SJCRH30 (cell line): ENCODE measurements around the gene EML6. TPM values are rescaled to one million over a fixed set of nuclear protein-coding genes. Genes with fewer than 3 reads are reported as not detected.

ENCODE experiments used
- DNase-seq, 2 experiments: peaks; one replicate each; pipeline ENCODE4 v3.0.0-alpha.2; 2015 to 2020
- H3K27ac ChIP-seq: fragments of 250-450 bp; sonication (Bioruptor Pico); 2 replicates; pipeline ENCODE4 v1.5.1; 2020; ENCODE audit warnings: mild to moderate bottlenecking, moderate library complexity
- H3K27me3 ChIP-seq: fragments of 250-450 bp; sonication (Bioruptor Pico); 2 replicates; pipeline ENCODE4 v1.5.1; 2020; ENCODE audit warnings: mild to moderate bottlenecking, moderate library complexity
- H3K36me3 ChIP-seq: fragments of 250-450 bp; sonication (Bioruptor Pico); 2 replicates; pipeline ENCODE4 v1.5.1; 2020; ENCODE audit warnings: mild to moderate bottlenecking, moderate library complexity
- H3K4me1 ChIP-seq: fragments of 250-450 bp; sonication (Bioruptor Pico); 2 replicates; pipeline ENCODE4 v1.5.1; 2020; ENCODE audit warnings: mild to moderate bottlenecking, moderate library complexity
- H3K4me3 ChIP-seq: fragments of 250-450 bp; sonication (Bioruptor Pico); 2 replicates; pipeline ENCODE4 v1.5.1; 2020; ENCODE audit warnings: mild to moderate bottlenecking, moderate library complexity
- H3K9me3 ChIP-seq: fragments of 250-450 bp; sonication (Bioruptor Pico); replicated peaks from 2 replicates; pipeline ENCODE4 v1.5.1; 2020; ENCODE audit warnings: mild to moderate bottlenecking, moderate library complexity
- total RNA-seq: library from RNA; depleted of rRNA; stranded (reverse); fragments of >200 nt; shearing (Covaris generic); gene quantifications from 2 replicates; pipeline ENCODE4 v1.2.3, GENCODE V29; 2014

The EML6 gene
- total RNA-seq, 1 experiment from 2014 or later: 1.0 TPM

DNA sequence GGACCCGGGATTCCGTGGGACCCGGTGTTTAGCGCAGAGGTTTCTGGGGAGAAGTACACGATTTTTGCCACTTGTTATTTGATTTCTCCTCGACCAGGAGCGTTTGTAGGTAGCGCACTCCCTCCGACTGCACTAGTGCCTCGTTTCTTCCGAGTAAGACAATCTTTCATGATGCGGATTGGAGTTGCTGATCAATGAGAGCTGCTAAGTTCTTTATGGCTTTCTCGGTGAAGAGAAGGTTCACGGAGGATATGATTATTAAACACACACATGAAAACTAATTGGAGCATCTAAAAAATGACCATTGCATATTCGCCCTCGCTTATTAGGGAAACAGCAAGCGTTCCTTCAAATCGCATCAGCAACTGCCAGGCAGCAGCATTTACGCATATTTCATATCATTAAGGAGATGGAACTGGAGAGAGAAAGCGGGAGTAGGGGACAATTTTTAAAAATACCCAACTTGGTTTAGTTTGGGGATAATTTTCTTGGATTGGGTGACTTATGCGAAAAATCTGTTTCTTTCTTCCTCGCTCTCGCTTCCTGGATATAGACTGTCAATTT is 616 bp downstream of the EML6 start:
- peak in 1 of 2 experiments; percentile 58 for DNase-seq
- Histone ChIP-seq H3K27me3 (0 out of 2 replicates have a peak, but pooled peaks cover 7% of the 10 kb centered on the region), H3K27ac (no peak overlapping the region; the same call in 1 of the 2 replicates)

DNA sequence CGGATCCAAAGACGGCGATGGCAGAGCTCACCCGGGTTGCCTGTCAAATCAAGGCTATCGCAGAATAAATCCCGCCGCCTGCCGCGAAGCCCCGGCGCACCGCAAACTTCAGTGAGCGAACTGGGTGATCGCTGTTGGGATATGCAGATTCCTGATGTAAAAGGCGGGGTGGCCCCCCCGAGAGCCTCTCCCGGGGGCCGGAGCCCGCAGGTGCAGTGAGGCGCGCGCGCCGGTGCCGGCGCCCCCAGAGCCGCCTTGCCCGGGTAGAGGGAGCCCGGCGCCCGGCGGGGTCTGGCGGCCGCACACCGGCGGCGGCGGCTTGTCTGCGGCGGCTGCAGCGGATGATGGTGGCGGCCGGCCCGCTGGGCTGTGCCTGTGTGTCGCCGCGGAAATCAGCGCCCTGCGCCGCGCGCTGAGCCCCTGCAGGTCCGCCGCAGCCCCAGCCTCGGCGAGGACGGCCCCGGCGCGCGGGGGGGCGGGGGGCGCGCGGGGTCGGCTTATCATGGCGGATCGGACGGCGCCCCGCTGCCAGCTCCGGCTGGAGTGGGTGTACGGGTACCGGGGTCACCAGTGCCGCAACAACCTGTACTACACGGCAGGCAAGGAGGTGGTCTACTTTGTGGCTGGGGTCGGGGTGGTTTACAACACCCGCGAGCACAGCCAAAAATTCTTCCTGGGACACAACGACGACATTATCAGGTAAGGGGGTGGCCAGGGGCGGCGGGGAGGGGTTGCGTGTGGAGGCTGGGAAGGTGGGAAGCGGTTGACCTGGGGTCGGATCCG is 1.3 kb downstream of the EML6 start:
- DNase-seq: peak; percentile 27 to 48
- no peaks in the 10 kb centered on the region for H3K4me1 ChIP-seq
- H3K9me3 ChIP-seq: no peaks in the 10 kb centered on the region
- H3K4me3 ChIP-seq: peak overlapping the region; percentile 78
- 0 out of 2 replicates have a peak, but pooled peaks cover 7% of the 10 kb centered on the region for H3K27me3 ChIP-seq
- no peak overlapping the region for H3K27ac ChIP-seq
- no peaks in the 10 kb centered on the region for H3K36me3 ChIP-seq

More for the DNA sequence above, 616 bp downstream of the EML6 start:
- H3K4me3 ChIP-seq: peak overlapping the region; percentile 78
- no peaks in the 10 kb centered on the region for H3K4me1 ChIP-seq
- H3K36me3 ChIP-seq: no peaks in the 10 kb centered on the region
- no peaks in the 10 kb centered on the region for H3K9me3 ChIP-seq

DNA sequence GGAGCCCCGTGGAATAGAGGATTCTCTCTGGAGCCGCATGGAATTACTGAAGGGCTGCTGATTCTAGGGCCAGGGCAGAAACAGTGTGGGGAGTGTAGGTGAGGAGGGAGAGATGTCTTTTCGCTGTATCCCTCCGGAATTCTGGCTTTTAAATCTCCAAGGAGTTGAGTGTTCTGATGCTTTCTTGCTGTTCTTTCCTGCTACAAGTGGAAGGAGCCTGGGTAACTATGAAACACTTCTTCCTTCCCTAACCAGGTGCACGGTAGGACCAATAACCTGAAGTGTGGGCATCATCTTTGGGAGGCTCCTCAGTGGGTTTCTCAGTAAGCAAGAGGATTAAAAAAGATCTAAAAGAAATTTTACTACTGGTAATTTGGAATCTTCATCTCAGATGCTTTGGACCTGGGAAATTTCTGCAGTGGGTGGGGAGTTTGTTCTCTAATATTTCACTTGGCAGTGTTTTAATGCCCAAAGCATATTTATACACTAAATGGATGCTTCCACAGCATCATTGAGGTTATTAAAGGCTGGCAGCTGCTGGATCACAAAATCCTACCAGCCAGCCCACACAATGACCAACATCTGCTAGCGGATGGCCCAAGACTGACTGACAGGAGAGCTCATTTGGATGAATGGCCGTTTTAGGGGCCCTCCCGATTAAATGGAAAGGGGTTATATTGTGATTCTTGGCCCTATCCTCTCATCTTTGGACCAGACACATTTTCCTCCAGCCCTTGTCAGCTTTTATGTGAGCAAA is 2.1 kb downstream of the EML6 start:
- Histone ChIP-seq H3K36me3 (no peaks in the 10 kb centered on the region), H3K4me3 (peak overlapping the region; percentile 78), H3K27ac (no peak overlapping the region), H3K27me3 (0 out of 2 replicates have a peak, but pooled peaks cover 7% of the 10 kb centered on the region), H3K9me3 (no peaks in the 10 kb centered on the region), H3K4me1 (no peaks in the 10 kb centered on the region)
- DNase-seq: peak in 1 of 2 experiments; percentile 39

DNA sequence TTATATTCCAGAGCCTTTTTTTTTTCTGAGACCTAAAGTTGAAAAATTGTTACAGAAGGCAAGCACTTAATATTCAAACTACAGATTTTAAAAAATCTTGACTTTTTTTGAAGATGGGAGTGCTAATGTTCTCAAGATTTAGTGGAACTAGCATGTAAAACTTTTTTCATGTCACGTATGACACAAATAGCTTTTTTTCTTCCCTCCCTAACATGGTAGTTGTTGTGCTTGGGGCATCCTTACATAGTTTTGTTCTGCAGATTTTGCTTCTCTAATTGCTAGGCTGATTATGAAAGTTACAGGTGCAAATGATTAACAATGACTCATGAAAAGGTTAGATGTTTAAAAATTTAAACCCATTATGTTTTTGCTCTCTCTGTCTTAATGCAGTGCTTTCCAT is 3.0 kb downstream of the EML6 start:
- DNase-seq: no peak
- Histone ChIP-seq H3K36me3 (no peaks in the 10 kb centered on the region), H3K4me3 (no peak overlapping the region), H3K9me3 (no peaks in the 10 kb centered on the region), H3K27me3 (0 out of 2 replicates have a peak, but pooled peaks cover 7% of the 10 kb centered on the region), H3K27ac (no peak overlapping the region), H3K4me1 (no peaks in the 10 kb centered on the region)

DNA sequence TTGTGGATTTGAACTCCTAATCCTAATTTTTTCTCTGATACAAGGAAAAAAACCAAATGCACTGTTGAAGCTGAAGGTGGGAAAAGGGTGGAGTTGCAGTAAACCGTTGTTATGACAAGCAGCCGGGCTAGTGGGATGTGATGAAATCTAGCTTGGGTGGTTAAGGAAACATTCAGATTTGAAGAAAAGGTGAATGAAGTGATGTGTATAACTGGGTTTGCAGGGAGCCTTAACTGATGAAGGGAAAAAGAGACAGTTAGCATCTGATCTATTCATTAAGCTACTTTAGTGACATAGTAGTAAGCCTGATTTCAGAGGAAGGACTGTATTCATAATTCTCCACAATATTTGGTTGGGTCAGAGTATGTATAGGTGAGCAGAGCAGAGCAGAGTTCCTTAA is 3.5 kb downstream of the EML6 start:
- Histone ChIP-seq H3K4me1 (no peaks in the 10 kb centered on the region), H3K9me3 (no peaks in the 10 kb centered on the region), H3K27me3 (0 out of 2 replicates have a peak, but pooled peaks cover 7% of the 10 kb centered on the region), H3K27ac (no peak overlapping the region), H3K4me3 (no peak overlapping the region), H3K36me3 (no peaks in the 10 kb centered on the region)
- no peak for DNase-seq

DNA sequence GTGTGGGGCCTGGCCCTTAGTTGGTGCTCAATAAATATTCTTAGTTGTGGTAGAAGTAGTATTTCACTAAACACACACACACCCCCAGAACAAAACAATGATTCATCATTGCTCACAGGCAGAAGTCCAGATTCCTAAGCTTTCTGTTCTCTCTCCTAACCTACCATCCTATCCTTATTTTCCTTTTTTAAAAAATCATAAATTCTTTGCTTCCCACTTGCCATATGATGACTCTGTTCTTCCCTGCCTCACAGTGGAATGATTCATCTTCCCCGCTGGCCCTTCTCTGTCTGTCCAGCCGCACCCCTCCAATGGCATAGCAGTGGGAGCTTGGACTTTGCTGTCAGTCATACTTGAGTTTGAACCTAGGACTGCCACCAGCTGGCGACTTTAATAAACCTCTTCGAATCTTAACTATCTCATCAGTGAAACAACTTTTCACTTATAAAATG is 5.2 kb downstream of the EML6 start:
- H3K4me1 ChIP-seq: no peaks in the 10 kb centered on the region
- DNase-seq: no peak
- H3K9me3 ChIP-seq: no peaks in the 10 kb centered on the region
- no peak overlapping the region for H3K4me3 ChIP-seq
- no peak overlapping the region for H3K27ac ChIP-seq
- H3K27me3 ChIP-seq: 0 out of 2 replicates have a peak, but pooled peaks cover 7% of the 10 kb centered on the region
- no peaks in the 10 kb centered on the region for H3K36me3 ChIP-seq

DNA sequence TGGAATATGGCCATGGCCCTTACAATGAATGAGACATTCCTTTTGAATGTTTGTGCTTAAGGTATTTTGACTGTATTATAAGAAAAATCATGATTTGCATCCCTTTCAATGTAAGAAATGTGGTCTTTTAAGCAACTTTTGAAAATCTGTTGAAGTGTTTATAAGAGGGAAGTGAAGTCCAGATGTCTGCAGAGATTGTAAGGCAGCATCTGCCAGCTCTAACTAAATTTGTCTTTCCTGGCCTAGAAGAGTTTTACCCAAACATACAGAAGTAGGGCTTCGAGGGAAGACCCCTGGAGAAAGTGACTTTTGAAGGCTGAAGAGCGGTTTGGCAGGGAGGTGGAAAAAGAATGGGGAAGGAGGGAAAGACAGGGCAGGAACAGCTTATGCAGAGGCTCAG is 12.2 kb downstream of the EML6 start:
- Histone ChIP-seq H3K27me3 (no peaks in the 10 kb centered on the region), H3K4me3 (no peak overlapping the region), H3K27ac (no peak overlapping the region), H3K36me3 (no peaks in the 10 kb centered on the region), H3K9me3 (no peaks in the 10 kb centered on the region), H3K4me1 (no peaks in the 10 kb centered on the region)
- no peak for DNase-seq

DNA sequence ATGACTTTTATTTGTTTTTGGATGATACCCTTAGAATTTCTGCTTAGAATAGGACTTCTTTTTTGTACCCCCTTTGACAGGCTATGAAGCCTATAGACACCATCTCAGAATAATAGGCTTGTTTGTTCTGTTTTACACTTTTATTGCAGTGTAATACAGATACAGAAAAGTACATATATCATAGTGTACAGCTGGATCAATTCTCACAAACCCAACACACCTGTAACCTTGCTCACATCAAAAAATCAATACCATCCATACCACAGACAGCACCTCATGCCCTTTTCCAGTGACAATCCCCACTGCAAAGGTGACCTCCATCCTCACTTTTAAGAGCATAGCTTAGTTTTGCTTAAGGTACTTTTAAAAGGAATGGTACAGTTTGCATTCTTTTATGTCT is 14.8 kb downstream of the EML6 start:
- Histone ChIP-seq H3K9me3 (no peaks in the 10 kb centered on the region), H3K36me3 (no peaks in the 10 kb centered on the region), H3K27ac (no peak overlapping the region), H3K27me3 (peaks cover 6% of the 10 kb centered on the region; the same call in 1 of the 2 replicates), H3K4me3 (no peak overlapping the region), H3K4me1 (no peaks in the 10 kb centered on the region)
- no peak for DNase-seq

DNA sequence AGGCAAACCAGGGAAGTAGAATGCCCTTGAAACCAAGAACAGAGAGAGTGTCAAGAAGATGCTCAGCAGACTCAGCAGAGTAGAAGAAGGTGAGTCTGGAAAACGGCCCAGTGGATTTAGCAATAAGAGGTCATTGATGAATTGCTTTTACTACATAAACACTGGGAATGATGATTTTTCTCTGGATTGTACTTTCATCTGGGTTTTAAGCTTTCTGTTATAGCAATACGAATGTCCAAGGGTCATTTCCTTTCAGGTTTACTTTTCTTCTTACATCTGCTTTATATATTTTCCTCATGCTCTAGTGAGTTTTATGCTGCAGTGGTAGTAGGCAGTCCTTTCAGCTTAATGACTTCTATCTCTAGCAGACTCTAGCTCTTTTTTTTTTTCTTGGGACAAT is 16.9 kb downstream of the EML6 start:
- Histone ChIP-seq H3K27me3 (peaks cover 6% of the 10 kb centered on the region; the same call in 1 of the 2 replicates), H3K4me3 (no peak overlapping the region)

DNA sequence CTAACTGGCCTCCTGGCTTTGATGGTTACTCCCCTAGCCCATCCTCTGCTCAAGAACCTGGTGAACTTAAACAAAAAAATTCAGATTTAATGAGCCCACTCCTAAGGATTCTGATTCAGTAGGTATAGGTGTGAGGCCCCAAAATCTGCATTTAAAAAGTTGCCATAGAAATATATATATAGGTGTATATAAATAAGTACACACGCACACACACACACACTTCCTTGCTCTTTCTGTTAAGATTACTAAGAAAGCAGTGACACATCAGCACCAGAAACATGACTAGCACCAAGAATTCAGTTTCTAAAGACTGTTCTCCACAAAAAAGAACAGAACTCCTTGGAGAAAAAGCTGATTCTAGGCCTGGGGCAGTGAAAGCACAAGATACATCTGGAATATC is 17.8 kb downstream of the EML6 start:
- Histone ChIP-seq H3K9me3 (no peaks in the 10 kb centered on the region), H3K36me3 (no peaks in the 10 kb centered on the region), H3K4me3 (no peak overlapping the region), H3K27me3 (peaks cover 6% of the 10 kb centered on the region; the same call in 1 of the 2 replicates), H3K4me1 (no peaks in the 10 kb centered on the region), H3K27ac (no peak overlapping the region)
- DNase-seq: no peak

More for the DNA sequence above, 16.9 kb downstream of the EML6 start:
- Histone ChIP-seq H3K4me1 (no peaks in the 10 kb centered on the region), H3K36me3 (no peaks in the 10 kb centered on the region), H3K9me3 (no peaks in the 10 kb centered on the region), H3K27ac (no peak overlapping the region)
- DNase-seq: no peak

DNA sequence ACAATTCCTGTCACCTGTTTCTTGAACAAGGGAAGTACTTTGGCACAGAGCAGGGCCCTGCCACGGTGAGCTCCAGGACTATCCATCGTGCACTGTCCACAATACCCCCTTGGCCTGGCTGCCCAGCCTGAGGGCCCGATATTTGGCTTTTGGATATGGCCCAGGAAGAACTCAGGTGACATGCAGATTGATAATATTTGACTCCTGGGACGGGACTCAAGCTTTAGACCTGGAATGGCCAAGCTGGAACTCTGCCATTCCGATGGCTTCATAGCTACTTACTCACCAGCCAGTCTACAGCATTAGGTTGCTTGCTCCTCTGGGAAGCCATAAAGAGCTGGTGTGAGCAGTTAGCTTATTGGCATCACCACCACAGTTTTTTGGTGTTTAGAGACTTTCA is 26.6 kb downstream of the EML6 start:
- DNase-seq: no peak
- Histone ChIP-seq H3K36me3 (no peaks in the 10 kb centered on the region), H3K4me3 (no peak overlapping the region), H3K4me1 (no peaks in the 10 kb centered on the region), H3K9me3 (no peaks in the 10 kb centered on the region), H3K27ac (no peak overlapping the region), H3K27me3 (no peaks in the 10 kb centered on the region)

DNA sequence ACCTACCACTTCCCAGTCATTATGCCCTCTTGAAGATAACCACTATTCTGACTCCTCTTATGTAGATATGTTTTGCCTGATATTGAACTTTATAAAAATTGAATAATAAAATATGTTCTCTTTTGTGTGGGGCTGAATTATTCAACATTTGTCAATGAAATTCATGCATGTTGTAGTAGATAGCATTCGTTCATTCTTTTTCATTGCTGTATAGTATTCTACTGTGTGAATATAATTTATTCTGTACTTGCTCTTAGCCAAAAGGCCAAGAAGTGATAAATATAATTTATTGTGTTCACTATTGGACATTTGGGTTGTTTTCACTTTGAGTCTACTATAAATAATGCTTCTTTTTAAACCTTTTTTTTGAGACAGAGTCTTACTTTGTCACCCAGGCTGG is 29.0 kb downstream of the EML6 start:
- Histone ChIP-seq H3K36me3 (no peaks in the 10 kb centered on the region), H3K27me3 (no peaks in the 10 kb centered on the region), H3K4me1 (no peaks in the 10 kb centered on the region), H3K27ac (no peak overlapping the region), H3K4me3 (no peak overlapping the region), H3K9me3 (no peaks in the 10 kb centered on the region)
- no peak for DNase-seq

DNA sequence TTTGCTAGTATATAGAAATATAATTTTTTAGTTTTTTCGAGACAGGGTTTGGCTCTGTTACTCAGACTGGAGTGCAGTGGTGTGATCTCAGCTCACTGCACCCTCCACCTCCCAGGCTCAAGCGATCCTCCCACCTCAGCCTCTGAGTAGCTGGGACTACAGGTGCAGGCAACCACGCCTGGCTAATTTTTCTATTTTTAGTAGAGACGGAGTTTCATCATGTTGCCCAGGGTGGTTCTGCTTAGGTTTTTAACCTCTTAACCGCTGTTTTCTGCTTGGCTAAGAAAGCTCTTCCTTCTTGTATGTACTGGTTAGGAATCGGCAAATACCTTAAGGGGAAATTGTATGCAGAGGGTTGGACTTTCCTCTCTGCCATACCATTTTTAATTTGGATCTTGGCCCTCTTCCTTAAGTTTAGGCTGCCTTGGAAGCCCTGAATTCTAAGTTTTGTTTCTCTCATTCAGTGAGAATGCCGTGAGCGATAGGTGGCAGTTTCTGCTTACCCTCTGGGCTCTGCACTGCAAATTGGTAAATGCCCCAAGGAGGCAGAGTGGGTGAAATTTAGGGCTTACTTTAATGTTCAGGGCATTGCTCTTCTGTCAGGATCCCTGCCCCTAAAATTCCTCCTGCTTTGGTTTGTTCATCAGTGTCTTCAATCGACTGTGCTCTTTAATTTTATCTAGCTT is 32.3 kb downstream of the EML6 start:
- Histone ChIP-seq H3K27ac (no peak overlapping the region), H3K9me3 (no peaks in the 10 kb centered on the region), H3K4me3 (no peak overlapping the region), H3K36me3 (no peaks in the 10 kb centered on the region), H3K27me3 (no peaks in the 10 kb centered on the region), H3K4me1 (no peaks in the 10 kb centered on the region)
- no peak for DNase-seq

DNA sequence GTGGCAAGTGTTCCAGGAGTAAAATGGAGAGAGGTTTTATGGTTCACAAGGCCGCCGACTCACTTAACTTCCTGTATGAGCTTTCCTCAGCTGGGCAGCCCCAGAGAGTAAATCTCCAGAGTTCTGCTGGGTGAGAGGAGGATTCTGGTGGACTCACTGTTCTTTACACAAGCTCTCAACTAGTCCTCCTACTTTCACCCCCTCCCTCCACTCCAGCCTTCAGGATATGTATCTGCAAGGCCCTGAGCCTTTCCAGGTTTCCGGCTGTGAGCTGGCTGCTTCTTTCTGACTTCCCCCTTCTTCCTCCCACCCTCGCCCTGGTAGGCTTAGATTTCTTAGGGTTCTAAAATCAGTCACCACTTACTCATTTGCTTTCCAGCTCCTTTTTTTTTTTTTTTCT is 34.0 kb downstream of the EML6 start:
- no peak for DNase-seq
- Histone ChIP-seq H3K27me3 (no peaks in the 10 kb centered on the region), H3K4me1 (no peaks in the 10 kb centered on the region), H3K27ac (no peak overlapping the region), H3K4me3 (no peak overlapping the region), H3K36me3 (no peaks in the 10 kb centered on the region), H3K9me3 (no peaks in the 10 kb centered on the region)
